Mammary epithelial cell (primary cell): ENCODE results near the gene CUX1.

Experiments used
- EZH2 ChIP-seq: IDR thresholded peaks from 2 replicates; pipeline ENCODE4 v1.6.1; 2012; ENCODE audit warnings: low read length, inconsistent platforms, borderline replicate concordance
- TF ChIP-seq, protein P1 (sequence below), 2 donors: IDR thresholded peaks in 1 of 2; conservative IDR thresholded peaks in 1 of 2; 2 replicates each; pipeline ENCODE4 v1.5.1; 2011 to 2012; ENCODE audit warnings: inconsistent platforms in 2 of 2, low read length in 2 of 2, mild to moderate bottlenecking in 2 of 2, control low read depth in 1 of 2, low read depth in 1 of 2; ENCODE audit not compliant: insufficient read depth in 1 of 2; ENCODE audit errors: extremely low read depth in 1 of 2

DNA sequence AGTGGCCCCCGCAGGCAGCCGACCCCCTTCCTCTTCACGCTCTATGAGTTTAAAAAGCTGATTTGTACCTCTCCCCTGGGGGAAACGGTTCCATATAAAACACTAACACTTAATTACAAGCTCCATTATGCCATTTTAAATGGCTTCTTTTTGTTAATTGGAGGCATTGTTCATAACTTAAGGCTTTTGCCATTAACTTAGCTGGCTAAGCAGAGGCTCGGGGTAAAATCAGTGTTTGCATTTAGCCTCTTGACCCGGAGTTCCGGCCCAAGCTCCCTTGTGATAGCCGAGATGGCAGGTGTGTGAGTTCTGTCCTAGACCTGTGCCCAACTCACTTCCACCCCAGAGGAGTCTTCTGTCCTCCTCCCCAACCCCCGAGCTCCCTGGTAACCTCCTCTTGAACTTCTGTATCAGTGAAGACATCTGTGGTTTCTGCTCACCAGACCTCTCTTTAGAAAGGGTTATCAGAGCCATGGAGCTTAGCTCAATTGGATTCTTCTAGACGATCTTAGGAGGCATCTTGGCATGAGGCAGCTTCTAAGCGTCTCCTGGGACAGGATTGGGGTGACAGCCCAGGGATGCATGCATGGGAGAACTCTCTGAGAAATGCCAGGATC, 435.0 kb downstream of the CUX1 start:
- TF ChIP-seq, protein P1, sequence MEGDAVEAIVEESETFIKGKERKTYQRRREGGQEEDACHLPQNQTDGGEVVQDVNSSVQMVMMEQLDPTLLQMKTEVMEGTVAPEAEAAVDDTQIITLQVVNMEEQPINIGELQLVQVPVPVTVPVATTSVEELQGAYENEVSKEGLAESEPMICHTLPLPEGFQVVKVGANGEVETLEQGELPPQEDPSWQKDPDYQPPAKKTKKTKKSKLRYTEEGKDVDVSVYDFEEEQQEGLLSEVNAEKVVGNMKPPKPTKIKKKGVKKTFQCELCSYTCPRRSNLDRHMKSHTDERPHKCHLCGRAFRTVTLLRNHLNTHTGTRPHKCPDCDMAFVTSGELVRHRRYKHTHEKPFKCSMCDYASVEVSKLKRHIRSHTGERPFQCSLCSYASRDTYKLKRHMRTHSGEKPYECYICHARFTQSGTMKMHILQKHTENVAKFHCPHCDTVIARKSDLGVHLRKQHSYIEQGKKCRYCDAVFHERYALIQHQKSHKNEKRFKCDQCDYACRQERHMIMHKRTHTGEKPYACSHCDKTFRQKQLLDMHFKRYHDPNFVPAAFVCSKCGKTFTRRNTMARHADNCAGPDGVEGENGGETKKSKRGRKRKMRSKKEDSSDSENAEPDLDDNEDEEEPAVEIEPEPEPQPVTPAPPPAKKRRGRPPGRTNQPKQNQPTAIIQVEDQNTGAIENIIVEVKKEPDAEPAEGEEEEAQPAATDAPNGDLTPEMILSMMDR (conservative IDR thresholded peaks at IDR 0.05 in 1 of 2, IDR thresholded peaks at IDR 0.05 in 1 of 2; ENCODE audit: extremely low read depth in 1 of 2, insufficient read depth in 1 of 2, low read depth in 1 of 2, low read length in 2 of 2), result no peak
- TF ChIP-seq EZH2, result no peak
